ENCODE measurements around the gene DNAJB8. TPM values are rescaled to one million over a fixed set of nuclear protein-coding genes. Genes with fewer than 3 reads are reported as not detected.

The DNAJB8 gene
- polyA plus RNA-seq, 2 of the 4 experiments (the other 2 are of a cell fraction): not detected

DNA sequence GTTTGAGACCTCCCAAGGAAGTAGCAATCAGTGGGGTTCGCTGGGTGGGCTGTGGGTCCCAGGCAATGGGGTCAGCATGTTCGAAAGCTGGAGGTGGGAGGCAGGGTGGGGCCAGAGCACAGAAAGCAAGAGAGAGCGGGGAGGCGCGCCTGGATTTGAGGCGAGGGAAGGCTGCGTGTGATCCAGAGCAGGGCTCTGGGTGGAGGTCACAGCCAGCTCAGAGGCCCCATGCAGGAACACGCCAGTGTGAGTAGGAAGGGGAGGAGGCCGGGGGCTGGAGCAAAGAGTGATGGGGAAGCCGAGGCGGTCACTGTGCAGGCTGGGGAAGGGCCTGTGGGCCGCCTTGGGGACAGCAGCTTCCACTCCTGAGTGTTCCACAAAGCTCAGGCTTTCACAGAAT is 8.8 kb downstream of the DNAJB8 start:
- POLR2A ChIA-PET: interaction anchor here (0.6 kb wide), 1 partner anchor 247 kb away, joined by 3 read pairs; no protein-coding TSS in a partner anchor

DNA sequence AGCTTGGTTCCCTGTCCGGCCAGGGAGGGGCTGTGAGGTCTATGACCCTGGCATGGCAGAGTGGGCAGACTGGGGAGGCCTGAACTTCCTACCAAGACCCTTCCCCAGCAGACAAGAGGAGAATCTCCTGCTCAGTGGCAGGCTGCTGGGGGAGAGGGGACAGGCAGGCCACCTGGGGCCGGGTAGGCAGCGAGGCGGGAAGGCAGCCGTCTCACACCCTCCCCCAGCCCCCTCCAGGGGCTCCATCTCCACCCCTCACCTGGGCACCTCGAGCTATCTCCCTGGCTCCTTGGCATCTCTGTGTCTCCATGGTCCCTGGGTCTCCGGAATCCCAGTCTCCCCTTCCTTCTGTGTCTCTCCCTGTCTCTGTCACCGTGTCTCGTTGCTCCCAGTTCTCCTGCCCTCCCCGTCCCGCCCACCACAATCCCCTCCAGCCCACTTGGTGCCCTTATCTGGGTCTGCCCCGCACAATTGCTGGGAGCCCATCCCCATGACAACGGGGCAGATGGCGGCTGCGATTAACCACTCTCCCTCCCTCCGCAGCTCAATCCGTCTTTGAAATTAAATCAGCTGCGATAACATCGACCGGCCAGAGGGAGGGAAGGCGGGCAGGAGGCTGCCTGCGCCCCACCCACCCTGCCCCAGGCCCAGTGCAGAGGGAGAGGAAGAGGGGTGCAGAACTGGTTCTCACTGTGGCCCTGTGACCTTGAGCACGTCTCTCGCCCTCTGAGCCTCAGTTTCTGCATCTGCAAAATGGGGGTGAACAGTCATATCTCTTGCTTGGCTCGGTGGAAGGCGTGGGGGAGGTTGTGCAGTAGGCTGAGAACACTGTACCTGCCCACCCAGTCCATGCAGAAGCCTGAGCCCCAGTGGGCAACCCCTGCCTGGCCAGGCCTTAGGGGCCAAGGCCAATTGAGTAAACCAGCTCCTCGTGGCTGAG is 9.6 kb downstream of the DNAJB8 start:
- no peak for TF ChIP-seq HOXB13 (CRISPR knock-in tag; IDR thresholded peaks at IDR 0.05; ENCODE audit: low read depth)
- TF ChIP-seq, protein P1, sequence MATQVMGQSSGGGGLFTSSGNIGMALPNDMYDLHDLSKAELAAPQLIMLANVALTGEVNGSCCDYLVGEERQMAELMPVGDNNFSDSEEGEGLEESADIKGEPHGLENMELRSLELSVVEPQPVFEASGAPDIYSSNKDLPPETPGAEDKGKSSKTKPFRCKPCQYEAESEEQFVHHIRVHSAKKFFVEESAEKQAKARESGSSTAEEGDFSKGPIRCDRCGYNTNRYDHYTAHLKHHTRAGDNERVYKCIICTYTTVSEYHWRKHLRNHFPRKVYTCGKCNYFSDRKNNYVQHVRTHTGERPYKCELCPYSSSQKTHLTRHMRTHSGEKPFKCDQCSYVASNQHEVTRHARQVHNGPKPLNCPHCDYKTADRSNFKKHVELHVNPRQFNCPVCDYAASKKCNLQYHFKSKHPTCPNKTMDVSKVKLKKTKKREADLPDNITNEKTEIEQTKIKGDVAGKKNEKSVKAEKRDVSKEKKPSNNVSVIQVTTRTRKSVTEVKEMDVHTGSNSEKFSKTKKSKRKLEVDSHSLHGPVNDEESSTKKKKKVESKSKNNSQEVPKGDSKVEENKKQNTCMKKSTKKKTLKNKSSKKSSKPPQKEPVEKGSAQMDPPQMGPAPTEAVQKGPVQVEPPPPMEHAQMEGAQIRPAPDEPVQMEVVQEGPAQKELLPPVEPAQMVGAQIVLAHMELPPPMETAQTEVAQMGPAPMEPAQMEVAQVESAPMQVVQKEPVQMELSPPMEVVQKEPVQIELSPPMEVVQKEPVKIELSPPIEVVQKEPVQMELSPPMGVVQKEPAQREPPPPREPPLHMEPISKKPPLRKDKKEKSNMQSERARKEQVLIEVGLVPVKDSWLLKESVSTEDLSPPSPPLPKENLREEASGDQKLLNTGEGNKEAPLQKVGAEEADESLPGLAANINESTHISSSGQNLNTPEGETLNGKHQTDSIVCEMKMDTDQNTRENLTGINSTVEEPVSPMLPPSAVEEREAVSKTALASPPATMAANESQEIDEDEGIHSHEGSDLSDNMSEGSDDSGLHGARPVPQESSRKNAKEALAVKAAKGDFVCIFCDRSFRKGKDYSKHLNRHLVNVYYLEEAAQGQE (IDR thresholded peaks at IDR 0.05): no peak
- TF ChIP-seq, protein P2, sequence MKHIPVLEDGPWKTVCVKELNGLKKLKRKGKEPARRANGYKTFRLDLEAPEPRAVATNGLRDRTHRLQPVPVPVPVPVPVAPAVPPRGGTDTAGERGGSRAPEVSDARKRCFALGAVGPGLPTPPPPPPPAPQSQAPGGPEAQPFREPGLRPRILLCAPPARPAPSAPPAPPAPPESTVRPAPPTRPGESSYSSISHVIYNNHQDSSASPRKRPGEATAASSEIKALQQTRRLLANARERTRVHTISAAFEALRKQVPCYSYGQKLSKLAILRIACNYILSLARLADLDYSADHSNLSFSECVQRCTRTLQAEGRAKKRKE (CRISPR knock-in tag; IDR thresholded peaks at IDR 0.05; ENCODE audit: low read depth): no peak
- no peak for TF ChIP-seq KDM5A (IDR thresholded peaks at IDR 0.05)
- TF ChIP-seq EHMT2 (IDR thresholded peaks at IDR 0.05; ENCODE audit: low read depth): no peak
- TF ChIP-seq NFE2L2 (conservative IDR thresholded peaks at IDR 0.05; ENCODE audit: low read length): no peak
- TF ChIP-seq, protein P3, sequence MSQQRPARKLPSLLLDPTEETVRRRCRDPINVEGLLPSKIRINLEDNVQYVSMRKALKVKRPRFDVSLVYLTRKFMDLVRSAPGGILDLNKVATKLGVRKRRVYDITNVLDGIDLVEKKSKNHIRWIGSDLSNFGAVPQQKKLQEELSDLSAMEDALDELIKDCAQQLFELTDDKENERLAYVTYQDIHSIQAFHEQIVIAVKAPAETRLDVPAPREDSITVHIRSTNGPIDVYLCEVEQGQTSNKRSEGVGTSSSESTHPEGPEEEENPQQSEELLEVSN (IDR thresholded peaks at IDR 0.05; ENCODE audit: borderline replicate concordance, low read depth): no peak
- TF ChIP-seq FOXS1 (CRISPR knock-in tag; IDR thresholded peaks at IDR 0.05): no peak
- CTCF ChIA-PET: interaction anchor here (1.5 kb wide), 1 partner anchor 40 kb away, joined by 4 read pairs; no protein-coding TSS in a partner anchor
- WGBS (ENCODE audit: missing lambda C conversion rate): 69% methylated on average over 17 of the region's 27 CpGs
- no peak overlapping the region for H3K27ac ChIP-seq
- H3K4me2 ChIP-seq: no peak overlapping the region
- H3K4me3 ChIP-seq: no peak overlapping the region
- ATAC-seq (no peak), DNase-seq (ENCODE audit: low read depth in 1 of 2, low spot score in 1 of 2) (no peak), FAIRE-seq (no peak)
- no peaks in the 10 kb centered on the region for H3K9me3 ChIP-seq
- no peaks in the 10 kb centered on the region for H3K4me1 ChIP-seq
- POLR2A ChIA-PET: interaction anchor here (0.6 kb wide), 1 partner anchor 246 kb away, joined by 3 read pairs; no protein-coding TSS in a partner anchor

More for the DNA sequence above, 8.8 kb downstream of the DNAJB8 start:
- Histone ChIP-seq H3K27ac (no peak overlapping the region), H3K4me1 (no peaks in the 10 kb centered on the region), H3K9me3 (no peaks in the 10 kb centered on the region), H3K4me3 (no peak overlapping the region), H3K4me2 (no peak overlapping the region)
- WGBS (ENCODE audit: missing lambda C conversion rate): 68% methylated on average over 12 of the region's 12 CpGs
- ATAC-seq: no peak
- no peak for TF ChIP-seq ESRRA (IDR thresholded peaks at IDR 0.05; ENCODE audit: borderline replicate concordance, low read length)
- TF ChIP-seq HOXB5 (CRISPR knock-in tag; IDR thresholded peaks at IDR 0.05): no peak
- DNase-seq (ENCODE audit: low read depth in 1 of 2, low spot score in 1 of 2): no peak
- FAIRE-seq: no peak
- CTCF ChIA-PET: interaction anchor here (1.5 kb wide), 1 partner anchor 39 kb away, joined by 4 read pairs; no protein-coding TSS in a partner anchor

DNA sequence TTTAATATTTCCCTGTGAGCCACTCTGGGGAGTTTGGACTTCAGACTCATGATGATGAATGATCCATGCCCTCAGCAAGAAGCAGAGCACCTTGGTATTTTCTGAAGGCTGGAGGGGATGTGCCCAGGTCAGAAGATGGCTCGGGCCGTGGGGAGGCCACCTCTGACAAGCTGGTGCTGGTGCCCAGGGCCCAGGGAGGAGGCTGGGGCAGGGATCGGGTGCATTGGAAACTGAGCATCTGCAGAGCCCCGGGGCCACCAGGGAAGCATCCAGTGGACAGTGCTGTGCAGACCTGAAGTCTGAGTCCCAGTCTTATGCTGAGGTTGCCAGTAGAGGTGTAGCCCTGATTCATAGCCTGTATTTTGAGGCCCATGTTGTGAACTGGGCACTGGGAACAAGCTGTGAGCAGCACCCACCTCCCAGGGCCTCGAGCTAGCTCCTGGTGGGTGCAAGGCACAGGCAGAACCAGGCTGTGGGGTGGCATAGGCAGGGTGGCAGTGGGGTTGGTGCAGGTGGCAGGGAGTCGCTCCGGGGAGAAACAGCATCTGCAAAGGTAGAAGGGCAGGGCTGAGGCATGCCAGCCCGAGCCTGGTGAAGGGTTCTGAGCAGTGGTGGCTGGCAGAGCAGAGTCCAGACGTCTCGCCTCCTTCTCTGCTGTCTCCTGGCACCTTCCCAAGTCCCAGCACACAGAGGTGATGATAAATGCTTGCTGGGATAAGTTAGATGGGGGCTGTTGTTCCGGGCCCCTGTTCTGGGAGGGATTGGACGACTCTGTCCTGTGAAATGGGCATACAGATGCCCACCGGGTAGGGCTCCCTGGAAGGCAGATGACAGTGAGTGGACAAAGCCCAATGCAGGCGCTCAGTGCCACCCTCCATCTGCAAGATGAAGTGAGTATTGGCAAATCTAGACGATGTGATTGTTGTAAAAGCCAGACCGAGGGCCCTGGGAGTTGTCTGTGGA is 10.6 kb downstream of the DNAJB8 start:
- Histone ChIP-seq H3K4me1 (no peaks in the 10 kb centered on the region), H3K9me3 (no peaks in the 10 kb centered on the region), H3K27ac (no peak overlapping the region), H3K4me2 (no peak overlapping the region), H3K4me3 (no peak overlapping the region)
- ChIA-PET POLR2A (no interaction called here), CTCF (interaction anchor here (1.0 kb wide), 1 partner anchor 14 kb away, joined by 3 read pairs; no protein-coding TSS in a partner anchor)
- no peak for DNase-seq (ENCODE audit: low read depth in 1 of 2, low spot score in 1 of 2)
- TF ChIP-seq PHF8 (IDR thresholded peaks at IDR 0.05; ENCODE audit: borderline replicate concordance, low read depth) (no peak), GATA3 (IDR thresholded peaks at IDR 0.05; ENCODE audit: borderline replicate concordance) (no peak), RAD21 (conservative IDR thresholded peaks at IDR 0.05 in 1 of 2, IDR thresholded peaks at IDR 0.05 in 1 of 2) (no peak), FOXS1 (CRISPR knock-in tag; IDR thresholded peaks at IDR 0.05) (no peak)
- FAIRE-seq: no peak
- peak; percentile 16 to 38; a peak in 4 of 6 replicates for ATAC-seq
- 36% methylated on average over 8 of the region's 16 CpGs for WGBS (ENCODE audit: missing lambda C conversion rate)

Measured in A549 (cell line).